ENCODE data around the gene TIMP4. TPM values are rescaled to one million over a fixed set of nuclear protein-coding genes. Genes with fewer than 3 reads are reported as not detected.
A peak's percentile ranks its signal among the peaks of the same experiment; 100 is the strongest.

Gene TIMP4
- total and polyA plus RNA-seq, 3 donors from 2014 or later, result 0.95 to 3.3 (median 1.3) TPM

DNA sequence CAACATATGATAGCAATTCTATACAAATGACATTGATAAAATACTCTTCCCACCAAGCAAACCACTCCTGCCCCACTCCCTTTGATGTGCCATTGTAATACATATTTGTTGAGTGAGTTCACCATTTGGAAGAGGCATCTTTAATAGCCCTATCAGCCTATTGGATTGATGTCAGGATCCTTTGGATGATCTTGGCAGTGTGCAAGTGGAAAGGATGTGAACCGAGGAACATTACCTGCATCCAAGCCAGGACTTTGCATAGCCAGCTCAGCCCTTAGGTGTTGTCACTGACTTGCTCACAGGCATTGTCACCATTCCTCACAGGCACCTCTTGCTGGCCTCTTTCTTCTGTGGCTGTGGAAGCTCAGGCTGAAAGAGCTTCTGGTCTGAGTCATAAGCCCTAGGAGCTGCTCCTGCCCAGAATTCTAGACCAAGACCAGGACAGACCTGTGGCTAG lies 16.5 kb upstream of the TIMP4 start:
- Histone ChIP-seq H3K36me3 (ENCODE audit: low read depth, missing control alignments) (no peaks in the 10 kb centered on the region), H3K9me3 (no peaks in the 10 kb centered on the region), H3K4me1 (peaks cover 20% of the 10 kb centered on the region), H3K27me3 (no peaks in the 10 kb centered on the region), H3K27ac (no peak overlapping the region), H3K4me3 (no peak overlapping the region)
- no peak for DNase-seq
- WGBS, 2 donors, result 79 to 88% methylated on average over 1 of the region's 1 CpG
- intact Hi-C loops (cut with DNase I; ENCODE audit: low total_unique reads), result loop anchor here (5.0 kb wide), 2 partner anchors 38 to 302 kb away; no protein-coding TSS in a partner anchor
- TF ChIP-seq, protein P1, sequence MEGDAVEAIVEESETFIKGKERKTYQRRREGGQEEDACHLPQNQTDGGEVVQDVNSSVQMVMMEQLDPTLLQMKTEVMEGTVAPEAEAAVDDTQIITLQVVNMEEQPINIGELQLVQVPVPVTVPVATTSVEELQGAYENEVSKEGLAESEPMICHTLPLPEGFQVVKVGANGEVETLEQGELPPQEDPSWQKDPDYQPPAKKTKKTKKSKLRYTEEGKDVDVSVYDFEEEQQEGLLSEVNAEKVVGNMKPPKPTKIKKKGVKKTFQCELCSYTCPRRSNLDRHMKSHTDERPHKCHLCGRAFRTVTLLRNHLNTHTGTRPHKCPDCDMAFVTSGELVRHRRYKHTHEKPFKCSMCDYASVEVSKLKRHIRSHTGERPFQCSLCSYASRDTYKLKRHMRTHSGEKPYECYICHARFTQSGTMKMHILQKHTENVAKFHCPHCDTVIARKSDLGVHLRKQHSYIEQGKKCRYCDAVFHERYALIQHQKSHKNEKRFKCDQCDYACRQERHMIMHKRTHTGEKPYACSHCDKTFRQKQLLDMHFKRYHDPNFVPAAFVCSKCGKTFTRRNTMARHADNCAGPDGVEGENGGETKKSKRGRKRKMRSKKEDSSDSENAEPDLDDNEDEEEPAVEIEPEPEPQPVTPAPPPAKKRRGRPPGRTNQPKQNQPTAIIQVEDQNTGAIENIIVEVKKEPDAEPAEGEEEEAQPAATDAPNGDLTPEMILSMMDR (IDR thresholded peaks at IDR 0.05), result no peak
- TF ChIP-seq POLR2A (IDR thresholded peaks at IDR 0.05), result no peak

DNA sequence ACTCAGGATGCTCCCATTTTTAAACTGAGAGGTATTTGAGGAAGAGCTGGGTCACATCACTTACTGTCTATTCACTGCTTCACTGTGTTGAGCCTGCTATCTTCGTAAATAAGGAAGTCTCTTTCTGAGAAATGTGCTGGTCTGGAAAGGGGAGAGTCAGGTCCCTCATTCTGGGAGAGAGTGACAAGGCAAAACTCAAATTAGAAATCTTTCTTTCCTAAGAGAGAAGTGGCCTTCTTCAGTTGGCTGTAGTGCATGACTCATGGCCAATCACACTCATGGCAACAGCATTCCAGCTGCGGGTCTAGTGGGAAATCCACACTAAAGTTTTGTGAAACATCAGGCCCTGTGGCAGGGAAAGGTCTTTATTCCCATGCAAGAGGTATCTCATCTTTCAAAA lies 11.5 kb upstream of the TIMP4 start:
- H3K36me3 ChIP-seq (ENCODE audit: low read depth, missing control alignments), result no peaks in the 10 kb centered on the region
- no peaks in the 10 kb centered on the region for H3K27me3 ChIP-seq
- H3K27ac ChIP-seq, result no peak overlapping the region
- intact Hi-C loops (cut with DNase I; ENCODE audit: low total_unique reads), result no loop called here
- H3K4me3 ChIP-seq, result no peak overlapping the region
- H3K9me3 ChIP-seq, result no peaks in the 10 kb centered on the region
- DNase-seq, result no peak
- no peaks in the 10 kb centered on the region for H3K4me1 ChIP-seq
- WGBS, 2 donors, result 95 to 97% methylated on average over 2 of the region's 2 CpGs
- no peak for TF ChIP-seq POLR2A (IDR thresholded peaks at IDR 0.05)
- TF ChIP-seq, protein P1 (IDR thresholded peaks at IDR 0.05), result no peak

DNA sequence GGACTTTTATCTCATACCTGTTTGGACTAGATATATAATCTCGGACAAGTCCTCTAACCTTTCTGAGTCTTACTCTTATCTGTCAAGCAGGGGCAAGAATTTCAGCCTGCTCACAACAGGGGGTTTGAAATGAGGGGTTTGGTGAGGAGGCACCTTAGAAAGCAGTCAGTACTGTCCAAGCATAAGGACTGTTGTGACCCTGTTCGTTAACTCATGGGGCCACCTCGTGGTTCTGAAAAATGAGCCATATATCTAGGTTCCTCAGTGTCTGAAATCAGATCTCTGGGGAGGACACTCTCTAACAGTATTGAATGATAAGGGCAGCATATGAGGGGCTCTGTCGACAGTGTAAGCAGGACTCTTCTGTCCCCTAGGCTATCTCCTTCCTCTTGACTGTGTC lies 7.2 kb upstream of the TIMP4 start:
- TF ChIP-seq POLR2A (IDR thresholded peaks at IDR 0.05), result no peak
- Histone ChIP-seq H3K9me3 (no peaks in the 10 kb centered on the region), H3K36me3 (ENCODE audit: low read depth, missing control alignments) (no peaks in the 10 kb centered on the region), H3K27ac (no peak overlapping the region), H3K4me3 (no peak overlapping the region), H3K4me1 (no peaks in the 10 kb centered on the region), H3K27me3 (no peaks in the 10 kb centered on the region)
- intact Hi-C loops (cut with DNase I; ENCODE audit: low total_unique reads), result no loop called here
- 58 to 73% methylated on average over 4 of the region's 4 CpGs for WGBS, 2 donors
- DNase-seq, result no peak

DNA sequence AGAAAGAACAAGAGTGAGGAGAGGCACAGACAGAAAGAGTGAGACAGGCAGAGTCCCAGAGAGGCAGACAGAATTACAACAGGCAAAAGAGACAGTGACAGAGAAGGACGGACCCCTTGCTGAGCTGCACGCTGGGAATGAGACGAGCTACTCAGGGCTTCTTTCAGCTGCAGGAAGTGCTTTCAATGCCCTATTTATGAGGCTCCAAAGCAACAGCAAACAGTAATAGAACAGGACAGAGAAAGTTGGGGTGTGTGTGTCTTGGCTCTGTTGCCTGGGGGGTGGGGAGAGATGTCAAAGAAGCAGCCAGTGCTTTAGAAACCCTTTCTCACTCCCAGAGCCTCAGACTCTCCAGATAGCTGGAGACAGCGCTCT lies 502 bp upstream of the TIMP4 start:
- Histone ChIP-seq H3K27ac (peak overlapping the region in 1 of 2 donors; percentile 10), H3K27me3 (no peaks in the 10 kb centered on the region), H3K4me3 (peak overlapping the region in 1 of 2 donors; percentile 35), H3K4me1 (peaks cover 8% of the 10 kb centered on the region), H3K9me3 (no peaks in the 10 kb centered on the region), H3K36me3 (ENCODE audit: low read depth, missing control alignments) (no peaks in the 10 kb centered on the region)
- DNase-seq, result no peak
- TF ChIP-seq, protein P1 (IDR thresholded peaks at IDR 0.05), result no peak
- TF ChIP-seq POLR2A (IDR thresholded peaks at IDR 0.05), result no peak
- intact Hi-C loops (cut with DNase I; ENCODE audit: low total_unique reads), result no loop called here
- whole genome bisulfite sequencing, 2 donors, result 61 to 64% methylated on average over 4 of the region's 4 CpGs

DNA sequence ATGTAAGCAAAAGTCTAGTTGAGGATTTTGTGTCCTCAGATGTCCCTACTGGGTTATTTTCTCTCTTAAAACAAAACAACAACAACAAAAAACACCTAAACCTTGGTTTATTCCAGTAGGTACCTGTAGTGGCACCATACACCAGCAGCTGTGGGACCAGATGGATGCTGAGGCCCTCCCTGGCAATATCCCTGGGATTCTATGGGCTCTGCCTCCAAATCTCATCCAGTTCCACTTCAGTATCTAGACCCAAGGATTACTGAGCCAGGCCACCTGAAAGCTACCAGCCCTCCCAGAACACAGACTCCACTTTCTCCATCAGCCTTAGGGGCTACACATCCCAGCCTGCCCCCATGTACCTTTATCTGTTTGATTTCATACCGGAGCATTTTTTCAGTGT lies 1.7 kb downstream of the TIMP4 start:
- DNase-seq, result no peak
- no peaks in the 10 kb centered on the region for H3K27me3 ChIP-seq
- H3K4me1 ChIP-seq, result peaks cover 8% of the 10 kb centered on the region
- no peak overlapping the region for H3K4me3 ChIP-seq
- WGBS, 2 donors, result 93 to 95% methylated on average over 1 of the region's 1 CpG
- intact Hi-C loops (cut with DNase I; ENCODE audit: low total_unique reads), result no loop called here
- H3K36me3 ChIP-seq (ENCODE audit: low read depth, missing control alignments), result no peaks in the 10 kb centered on the region
- H3K27ac ChIP-seq, result no peak overlapping the region
- no peak for TF ChIP-seq POLR2A (IDR thresholded peaks at IDR 0.05)
- TF ChIP-seq, protein P1 (IDR thresholded peaks at IDR 0.05), result no peak
- H3K9me3 ChIP-seq, result no peaks in the 10 kb centered on the region

Measured in testis (tissue), 3 donors.